GM12878 (cell line): ENCODE data around the gene SNCB. TPM values are rescaled to one million over a fixed set of nuclear protein-coding genes. Genes with fewer than 3 reads are reported as not detected.

Source experiments
- ATAC-seq: fragments of 200-7000 bp; cut with Tn5 transposase; 3 replicates; pipeline ENCODE4 v1.9.1; 2020; ENCODE audit warnings: mild to moderate bottlenecking, moderate library complexity
- BruUV-seq: library from RNA; stranded (reverse); fragments of 400-500 nt; replicated peaks from 2 replicates; lab custom pipeline; 2021; lab: Mats Ljungman, UMichigan
- CTCF ChIA-PET: fragments of 300-600 bp; sonication (Branson Sonifier 250); formaldehyde crosslinking; extraction: SDS; loops from one replicate; lab custom pipeline; 2021; ENCODE audit warnings: inconsistent platforms; lab: Yijun Ruan, JAX
- POLR2A ChIA-PET: fragments of 350-600 bp; formaldehyde crosslinking; extraction: SDS; loops from one replicate; lab custom pipeline; 2021; ENCODE audit warnings: inconsistent platforms; lab: Charles Lee
- RAD21 ChIA-PET: fragments of 300-600 bp; sonication (Branson Sonifier 250); formaldehyde crosslinking; loops from one replicate; lab custom pipeline; 2023; ENCODE audit warnings: antibody characterized with exemption; ENCODE audit not compliant: unreplicated experiment; lab: Charles Lee
- SMC1A ChIA-PET: fragments of 300-600 bp; sonication (Branson Sonifier 250); formaldehyde crosslinking; loops from one replicate; lab custom pipeline; 2023; ENCODE audit not compliant: unreplicated experiment, uncharacterized antibody; lab: Charles Lee
- DNase-seq: peaks from one replicate; pipeline ENCODE4 v3.0.0-alpha.2; 2011; ENCODE audit warnings: low read depth, low spot score
- FAIRE-seq: peaks from 3 replicates; lab custom pipeline; 2011; peaks lifted over from hg19 to GRCh38; lab: Jason Lieb, UNC
- H2AFZ ChIP-seq: 2 replicates; pipeline ENCODE4 v1.6.0; 2011; ENCODE audit warnings: low read depth, low read length, control low read depth; ENCODE audit not compliant: control insufficient read depth
- H3K27ac ChIP-seq: 2 replicates; pipeline ENCODE4 v1.5.1; 2011; ENCODE audit warnings: control low read depth; ENCODE audit not compliant: control insufficient read depth, insufficient read depth
- H3K27me3 ChIP-seq, 2 experiments: replicated peaks in 1 of 2; 2 replicates each; pipeline versions ENCODE4 v1.6.0 to v1.6.1; 2011; ENCODE audit warnings: low read length in 1 of 2; ENCODE audit not compliant: control insufficient read depth in 2 of 2, insufficient read depth in 2 of 2
- H3K36me3 ChIP-seq, 2 experiments: 2 replicates each; pipeline ENCODE4 v1.5.1; 2011; ENCODE audit warnings: low read length in 1 of 2; ENCODE audit not compliant: control insufficient read depth in 2 of 2, insufficient read depth in 2 of 2
- H3K4me1 ChIP-seq: 2 replicates; pipeline ENCODE4 v1.6.1; 2011; ENCODE audit warnings: mild to moderate bottlenecking, low read length, moderate library complexity, mixed read lengths; ENCODE audit not compliant: control insufficient read depth, insufficient read depth
- H3K4me2 ChIP-seq: 2 replicates; pipeline ENCODE4 v1.6.0; 2011; ENCODE audit warnings: control low read depth; ENCODE audit not compliant: control insufficient read depth, insufficient read depth
- H3K4me3 ChIP-seq: fragments of 200-600 bp; sonication (generic); 2 replicates; pipeline ENCODE4 v1.5.1; 2016
- H3K79me2 ChIP-seq: 2 replicates; pipeline ENCODE4 v1.6.0; 2011; ENCODE audit warnings: low read length; ENCODE audit not compliant: control insufficient read depth, insufficient read depth
- H3K9ac ChIP-seq: 2 replicates; pipeline ENCODE4 v1.8.0; 2011; ENCODE audit warnings: low read length, control low read depth, mixed read lengths; ENCODE audit not compliant: control insufficient read depth, insufficient read depth
- H3K9me3 ChIP-seq: replicated peaks from 3 replicates; pipeline ENCODE4 v1.5.1; 2011; ENCODE audit warnings: mild to moderate bottlenecking, low read length; ENCODE audit not compliant: control insufficient read depth, insufficient read depth
- H4K20me1 ChIP-seq: 2 replicates; pipeline ENCODE4 v1.6.0; 2011; ENCODE audit not compliant: control insufficient read depth, insufficient read depth
- CHD1 ChIP-seq: IDR thresholded peaks from 2 replicates; pipeline ENCODE4 v1.6.1; 2012; ENCODE audit warnings: low read depth, low read length, improper control_type of control experiment
- FOXM1 ChIP-seq: IDR thresholded peaks from 2 replicates; pipeline ENCODE4 v1.6.1; 2012; ENCODE audit warnings: low read depth, mild to moderate bottlenecking, inconsistent platforms, low read length, moderate library complexity
- GABPA ChIP-seq: IDR thresholded peaks from 2 replicates; pipeline ENCODE4 v1.6.1; 2014; ENCODE audit warnings: antibody characterized with exemption, low read depth, mild to moderate bottlenecking, inconsistent platforms
- HDAC6 ChIP-seq: fragments of 200-600 bp; sonication (generic); IDR thresholded peaks from one replicate; pipeline ENCODE4 v1.8.0; 2017; ENCODE audit warnings: antibody characterized with exemption; ENCODE audit not compliant: unreplicated experiment
- KDM1A ChIP-seq: fragments of 200-600 bp; sonication (generic); IDR thresholded peaks from 2 replicates; pipeline ENCODE4 v1.6.1; 2016; ENCODE audit warnings: borderline replicate concordance
- PAX5 ChIP-seq: IDR thresholded peaks from 2 replicates; pipeline ENCODE4 v1.6.1; 2011; ENCODE audit warnings: low read depth, low read length, borderline replicate concordance
- POU2F2 ChIP-seq: IDR thresholded peaks from 3 replicates; pipeline ENCODE4 v1.6.1; 2011; ENCODE audit warnings: low read depth, mild to moderate bottlenecking, low read length, borderline replicate concordance
- RAD51 ChIP-seq: fragments of 450-650 bp; IDR thresholded peaks from 2 replicates; pipeline ENCODE4 v1.6.1; 2016; ENCODE audit warnings: moderate library complexity, mild to moderate bottlenecking, inconsistent platforms
- ZBED1 ChIP-seq: IDR thresholded peaks from 2 replicates; pipeline ENCODE4 v1.6.1; 2016; ENCODE audit warnings: borderline replicate concordance
- ZNF207 ChIP-seq: fragments of 450-650 bp; IDR thresholded peaks from 2 replicates; pipeline ENCODE4 v1.6.1; 2014; ENCODE audit warnings: antibody characterized with exemption, mild to moderate bottlenecking, borderline replicate concordance
- ZSCAN29 ChIP-seq: fragments of 450-650 bp; IDR thresholded peaks from 2 replicates; pipeline ENCODE4 v1.6.1; 2017; ENCODE audit warnings: mild to moderate bottlenecking, moderate library complexity
- WGBS: methylation state at CpG from one replicate; pipeline ENCODE4 v1.1.6; 2016; ENCODE audit warnings: low lambda C conversion rate; ENCODE audit not compliant: insufficient replicate concordance, insufficient coverage; ENCODE audit errors: missing lambda C conversion rate; 5-methylcytosine and 5-hydroxymethylcytosine counted together
- in situ Hi-C: fragments of 300-500 bp; cut with MboI; formaldehyde crosslinking; loops from 9 replicates; pipeline ENCODE4 v1.14.3; 2018; ENCODE audit warnings: mixed read lengths
- intact Hi-C: fragments of 100-400 bp; cut with micrococcal nuclease; formaldehyde crosslinking; loops from one replicate; pipeline ENCODE4 v1.14.2; 2022; ENCODE audit not compliant: unreplicated experiment
- polyA plus RNA-seq, 11 experiments: library from polyadenylated mRNA; depleted of rRNA in 4 of 11; unstranded in 6 of 11; stranded (reverse) in 5 of 11; fragments of >200 nt; fragmentation: Nextera tagmentation in 4 of 11; fragmentation: Illumina TruSeq in 1 of 11; extraction: Ambion mirVana in 4 of 11; extraction: Trizol in 1 of 11; gene quantifications; 1 replicate in 1 of 11; 2 replicates in 10 of 11; pipeline versions ENCODE4 v1.2.1 to v1.2.3, GENCODE V29; 2011 to 2016; ENCODE audit warnings: inconsistent platforms in 2 of 11, missing spikeins in 2 of 11, low read depth in 1 of 11
- total RNA-seq, 4 experiments: library from RNA; depleted of rRNA in 3 of 4; stranded (reverse); fragments of >200 nt in 3 of 4; fragmentation: Illumina TruSeq in 1 of 4; extraction: Trizol in 1 of 4; gene quantifications; 2 replicates each; pipeline versions ENCODE4 v1.2.1 to v1.2.3, GENCODE V29; 2013 to 2021
- TF ChIP-seq, protein P1 (sequence below): IDR thresholded peaks from 2 replicates; pipeline ENCODE4 v1.6.1; 2012; ENCODE audit warnings: low read depth, low read length, improper control_type of control experiment
- TF ChIP-seq, protein P2 (sequence below): fragments of 450-650 bp; formaldehyde crosslinking; IDR thresholded peaks from 2 replicates; pipeline ENCODE4 v1.5.0; 2022; ENCODE audit warnings: mild to moderate bottlenecking, missing genetic modification characterization
- TF ChIP-seq, protein P3 (sequence below): fragments of 150-350 bp; IDR thresholded peaks from 2 replicates; pipeline ENCODE4 v1.6.1; 2016; ENCODE audit warnings: low read depth, low read length
- TF ChIP-seq, protein P4 (sequence below): IDR thresholded peaks from 2 replicates; pipeline ENCODE4 v1.6.1; 2011; ENCODE audit warnings: mild to moderate bottlenecking, low read depth, low read length, moderate library complexity; ENCODE audit not compliant: insufficient replicate concordance

Gene SNCB
- total and polyA plus RNA-seq, 10 of the 15 experiments (the other 5 are each of a cell fraction or from before 2014, with no cell fraction given) = 0.75 TPM; not detected in 9

DNA sequence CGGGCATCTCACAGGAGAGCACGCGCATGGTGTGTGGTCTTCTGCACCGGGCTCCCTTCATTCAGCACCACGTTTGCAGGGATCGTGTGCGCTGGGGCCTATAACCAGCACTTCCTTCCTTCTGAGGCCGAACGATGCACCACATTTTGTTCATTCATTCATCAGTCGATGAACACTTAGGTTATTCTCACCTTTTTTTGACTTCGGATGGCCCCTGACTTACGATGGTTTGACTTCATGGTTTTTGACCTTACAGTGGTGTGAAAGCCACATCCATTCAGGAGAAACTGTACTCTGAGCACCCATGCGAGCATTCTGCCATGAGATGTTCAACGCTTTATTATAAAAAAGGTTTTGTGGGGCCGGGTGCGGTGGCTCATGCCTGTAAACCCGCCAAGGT is 44.5 kb upstream of the SNCB start:
- RAD21 ChIA-PET = no interaction called here
- no peaks in the 10 kb centered on the region for H3K36me3 ChIP-seq
- BruUV-seq = no TSS peak
- H2AFZ ChIP-seq = no peak overlapping the region
- CTCF ChIA-PET = interaction anchor here (1.7 kb wide), 1 partner anchor 14 kb away, joined by 10 read pairs; no protein-coding TSS in a partner anchor
- no peaks in the 10 kb centered on the region for H3K9me3 ChIP-seq
- no peak for ATAC-seq
- SMC1A ChIA-PET = no interaction called here
- 20% methylated on average over 17 of the region's 17 CpGs for WGBS
- H3K9ac ChIP-seq = no peak overlapping the region
- POLR2A ChIA-PET = no interaction called here
- no peak for FAIRE-seq
- intact Hi-C loops = no loop called here
- no peak for TF ChIP-seq ZNF207
- no peak for TF ChIP-seq ZBED1
- no peak for TF ChIP-seq HDAC6
- TF ChIP-seq, protein P1, sequence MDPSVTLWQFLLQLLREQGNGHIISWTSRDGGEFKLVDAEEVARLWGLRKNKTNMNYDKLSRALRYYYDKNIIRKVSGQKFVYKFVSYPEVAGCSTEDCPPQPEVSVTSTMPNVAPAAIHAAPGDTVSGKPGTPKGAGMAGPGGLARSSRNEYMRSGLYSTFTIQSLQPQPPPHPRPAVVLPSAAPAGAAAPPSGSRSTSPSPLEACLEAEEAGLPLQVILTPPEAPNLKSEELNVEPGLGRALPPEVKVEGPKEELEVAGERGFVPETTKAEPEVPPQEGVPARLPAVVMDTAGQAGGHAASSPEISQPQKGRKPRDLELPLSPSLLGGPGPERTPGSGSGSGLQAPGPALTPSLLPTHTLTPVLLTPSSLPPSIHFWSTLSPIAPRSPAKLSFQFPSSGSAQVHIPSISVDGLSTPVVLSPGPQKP = no peak
- TF ChIP-seq PAX5 = no peak
- TF ChIP-seq GABPA = no peak
- no peak for TF ChIP-seq POU2F2
- TF ChIP-seq, protein P2, sequence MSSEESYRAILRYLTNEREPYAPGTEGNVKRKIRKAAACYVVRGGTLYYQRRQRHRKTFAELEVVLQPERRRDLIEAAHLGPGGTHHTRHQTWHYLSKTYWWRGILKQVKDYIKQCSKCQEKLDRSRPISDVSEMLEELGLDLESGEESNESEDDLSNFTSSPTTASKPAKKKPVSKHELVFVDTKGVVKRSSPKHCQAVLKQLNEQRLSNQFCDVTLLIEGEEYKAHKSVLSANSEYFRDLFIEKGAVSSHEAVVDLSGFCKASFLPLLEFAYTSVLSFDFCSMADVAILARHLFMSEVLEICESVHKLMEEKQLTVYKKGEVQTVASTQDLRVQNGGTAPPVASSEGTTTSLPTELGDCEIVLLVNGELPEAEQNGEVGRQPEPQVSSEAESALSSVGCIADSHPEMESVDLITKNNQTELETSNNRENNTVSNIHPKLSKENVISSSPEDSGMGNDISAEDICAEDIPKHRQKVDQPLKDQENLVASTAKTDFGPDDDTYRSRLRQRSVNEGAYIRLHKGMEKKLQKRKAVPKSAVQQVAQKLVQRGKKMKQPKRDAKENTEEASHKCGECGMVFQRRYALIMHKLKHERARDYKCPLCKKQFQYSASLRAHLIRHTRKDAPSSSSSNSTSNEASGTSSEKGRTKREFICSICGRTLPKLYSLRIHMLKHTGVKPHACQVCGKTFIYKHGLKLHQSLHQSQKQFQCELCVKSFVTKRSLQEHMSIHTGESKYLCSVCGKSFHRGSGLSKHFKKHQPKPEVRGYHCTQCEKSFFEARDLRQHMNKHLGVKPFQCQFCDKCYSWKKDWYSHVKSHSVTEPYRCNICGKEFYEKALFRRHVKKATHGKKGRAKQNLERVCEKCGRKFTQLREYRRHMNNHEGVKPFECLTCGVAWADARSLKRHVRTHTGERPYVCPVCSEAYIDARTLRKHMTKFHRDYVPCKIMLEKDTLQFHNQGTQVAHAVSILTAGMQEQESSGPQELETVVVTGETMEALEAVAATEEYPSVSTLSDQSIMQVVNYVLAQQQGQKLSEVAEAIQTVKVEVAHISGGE (CRISPR knock-in tag) = no peak
- no peak for TF ChIP-seq FOXM1
- TF ChIP-seq, protein P3, sequence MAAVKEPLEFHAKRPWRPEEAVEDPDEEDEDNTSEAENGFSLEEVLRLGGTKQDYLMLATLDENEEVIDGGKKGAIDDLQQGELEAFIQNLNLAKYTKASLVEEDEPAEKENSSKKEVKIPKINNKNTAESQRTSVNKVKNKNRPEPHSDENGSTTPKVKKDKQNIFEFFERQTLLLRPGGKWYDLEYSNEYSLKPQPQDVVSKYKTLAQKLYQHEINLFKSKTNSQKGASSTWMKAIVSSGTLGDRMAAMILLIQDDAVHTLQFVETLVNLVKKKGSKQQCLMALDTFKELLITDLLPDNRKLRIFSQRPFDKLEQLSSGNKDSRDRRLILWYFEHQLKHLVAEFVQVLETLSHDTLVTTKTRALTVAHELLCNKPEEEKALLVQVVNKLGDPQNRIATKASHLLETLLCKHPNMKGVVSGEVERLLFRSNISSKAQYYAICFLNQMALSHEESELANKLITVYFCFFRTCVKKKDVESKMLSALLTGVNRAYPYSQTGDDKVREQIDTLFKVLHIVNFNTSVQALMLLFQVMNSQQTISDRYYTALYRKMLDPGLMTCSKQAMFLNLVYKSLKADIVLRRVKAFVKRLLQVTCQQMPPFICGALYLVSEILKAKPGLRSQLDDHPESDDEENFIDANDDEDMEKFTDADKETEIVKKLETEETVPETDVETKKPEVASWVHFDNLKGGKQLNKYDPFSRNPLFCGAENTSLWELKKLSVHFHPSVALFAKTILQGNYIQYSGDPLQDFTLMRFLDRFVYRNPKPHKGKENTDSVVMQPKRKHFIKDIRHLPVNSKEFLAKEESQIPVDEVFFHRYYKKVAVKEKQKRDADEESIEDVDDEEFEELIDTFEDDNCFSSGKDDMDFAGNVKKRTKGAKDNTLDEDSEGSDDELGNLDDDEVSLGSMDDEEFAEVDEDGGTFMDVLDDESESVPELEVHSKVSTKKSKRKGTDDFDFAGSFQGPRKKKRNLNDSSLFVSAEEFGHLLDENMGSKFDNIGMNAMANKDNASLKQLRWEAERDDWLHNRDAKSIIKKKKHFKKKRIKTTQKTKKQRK = no peak
- no peak for TF ChIP-seq KDM1A
- TF ChIP-seq, protein P4, sequence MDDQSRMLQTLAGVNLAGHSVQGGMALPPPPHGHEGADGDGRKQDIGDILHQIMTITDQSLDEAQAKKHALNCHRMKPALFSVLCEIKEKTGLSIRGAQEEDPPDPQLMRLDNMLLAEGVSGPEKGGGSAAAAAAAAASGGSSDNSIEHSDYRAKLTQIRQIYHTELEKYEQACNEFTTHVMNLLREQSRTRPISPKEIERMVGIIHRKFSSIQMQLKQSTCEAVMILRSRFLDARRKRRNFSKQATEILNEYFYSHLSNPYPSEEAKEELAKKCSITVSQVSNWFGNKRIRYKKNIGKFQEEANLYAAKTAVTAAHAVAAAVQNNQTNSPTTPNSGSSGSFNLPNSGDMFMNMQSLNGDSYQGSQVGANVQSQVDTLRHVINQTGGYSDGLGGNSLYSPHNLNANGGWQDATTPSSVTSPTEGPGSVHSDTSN = no peak
- no peak for TF ChIP-seq RAD51
- no peak for TF ChIP-seq CHD1
- no peak for TF ChIP-seq ZSCAN29
- in situ Hi-C loops = no loop called here
- no peak overlapping the region for H3K4me3 ChIP-seq
- no peaks in the 10 kb centered on the region for H3K4me1 ChIP-seq
- no peak overlapping the region for H3K27ac ChIP-seq
- no peak for DNase-seq
- no peaks in the 10 kb centered on the region for H3K79me2 ChIP-seq
- H3K4me2 ChIP-seq = no peak overlapping the region
- peaks cover 0 to 3% of the 10 kb centered on the region in 2 experiments; a peak in 2 of 4 replicates for H3K27me3 ChIP-seq
- H4K20me1 ChIP-seq = no peaks in the 10 kb centered on the region
